ENCODE data around the gene CCSAP. TPM values are rescaled to one million over a fixed set of nuclear protein-coding genes. Genes with fewer than 3 reads are reported as not detected.

CCSAP gene
- total RNA-seq, 1 experiment from 2014 or later = 11.3 TPM

GRCh38 chr1:229385853-229386456 lies 43.1 kb upstream of the CCSAP start:
- CTCF ChIA-PET = interaction anchor here (1.0 to 1.2 kb wide), 3 partner anchors 15 to 633 kb away, joined by 3 to 4 read pairs (median 3); no protein-coding TSS in a partner anchor
- Mint-ChIP-seq H3K4me3 (ENCODE audit: unreplicated experiment) (no peak overlapping the region), H3K9me3 (ENCODE audit: unreplicated experiment) (peaks cover 7% of the 10 kb centered on the region), H3K4me1 (ENCODE audit: insufficient read depth, unreplicated experiment) (peaks cover 14% of the 10 kb centered on the region), H3K27ac (ENCODE audit: low read depth, unreplicated experiment) (no peak overlapping the region), H3K27me3 (ENCODE audit: insufficient read depth, unreplicated experiment) (no peaks in the 10 kb centered on the region), H3K36me3 (ENCODE audit: insufficient read depth, unreplicated experiment) (no peaks in the 10 kb centered on the region)
- BruUV-seq (replicated peaks) = no TSS peak
- POLR2A ChIA-PET = interaction anchor here (0.6 to 1.0 kb wide), 2 partner anchors 14 to 15 kb away, joined by 3 to 4 read pairs; no protein-coding TSS in a partner anchor
- DNase-seq (ENCODE audit: unreplicated experiment) = no peak
- intact Hi-C loops (cut with micrococcal nuclease) = no loop called here
- no peak for TF ChIP-seq CTCF (IDR thresholded peaks at IDR 0.05; ENCODE audit: unreplicated experiment)

DNA sequence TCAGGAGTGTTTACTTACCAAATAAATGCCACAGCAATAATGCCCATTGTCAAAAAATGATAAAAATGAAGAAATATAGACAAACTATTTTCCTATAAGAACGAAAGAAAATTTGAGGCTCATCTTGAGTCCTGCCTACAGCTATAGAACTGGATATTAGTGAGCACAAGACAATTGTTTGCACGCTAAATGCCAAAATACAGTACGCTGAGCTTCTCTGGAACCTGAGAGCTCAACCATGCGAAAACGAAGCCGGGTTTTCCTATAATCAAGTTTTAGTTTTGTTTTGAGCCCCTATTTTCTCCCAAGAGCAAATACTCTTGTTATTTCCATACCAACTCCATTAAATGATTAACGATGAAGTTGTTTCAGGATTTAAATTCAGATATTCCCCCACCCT lies 42.0 kb upstream of the CCSAP start:
- ChIA-PET CTCF (interaction anchor here (0.8 kb wide), 1 partner anchor 68 kb away, joined by 3 read pairs; no protein-coding TSS in a partner anchor), POLR2A (interaction anchor here (0.8 to 1.0 kb wide), 2 partner anchors 15 to 115 kb away, joined by 4 read pairs; partner anchors contain the start of gene RAB4A)
- H3K4me1 Mint-ChIP-seq (ENCODE audit: insufficient read depth, unreplicated experiment) = peaks cover 13% of the 10 kb centered on the region
- no peaks in the 10 kb centered on the region for H3K9me3 Mint-ChIP-seq (ENCODE audit: unreplicated experiment)
- H3K27me3 Mint-ChIP-seq (ENCODE audit: insufficient read depth, unreplicated experiment) = no peaks in the 10 kb centered on the region
- no peak for DNase-seq (ENCODE audit: unreplicated experiment)
- no peak overlapping the region for H3K4me3 Mint-ChIP-seq (ENCODE audit: unreplicated experiment)
- no peak overlapping the region for H3K27ac Mint-ChIP-seq (ENCODE audit: low read depth, unreplicated experiment)
- TF ChIP-seq CTCF (IDR thresholded peaks at IDR 0.05; ENCODE audit: unreplicated experiment) = no peak
- no TSS peak for BruUV-seq (replicated peaks)
- no peaks in the 10 kb centered on the region for H3K36me3 Mint-ChIP-seq (ENCODE audit: insufficient read depth, unreplicated experiment)
- intact Hi-C loops (cut with micrococcal nuclease) = no loop called here

DNA sequence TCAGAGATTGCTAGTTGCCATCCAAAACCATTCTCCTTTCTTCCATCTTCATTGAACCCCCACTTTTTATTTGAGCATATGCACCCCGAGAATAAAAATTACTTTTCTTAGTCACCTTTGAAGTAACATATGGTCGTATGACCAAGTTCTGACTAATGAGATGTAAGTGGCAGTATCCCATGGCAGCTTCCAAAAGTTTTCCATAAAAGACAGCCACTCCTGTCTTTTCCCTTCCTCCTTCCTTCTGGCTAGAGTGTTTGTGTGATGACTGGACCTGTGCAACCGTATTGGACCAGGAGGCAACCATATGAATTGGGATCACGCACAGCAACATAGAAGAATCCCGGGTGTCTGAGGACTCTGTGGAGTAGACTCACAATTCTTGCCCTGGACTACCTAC lies 41.1 kb upstream of the CCSAP start:
- intact Hi-C loops (cut with micrococcal nuclease) = no loop called here
- no peak for TF ChIP-seq CTCF (IDR thresholded peaks at IDR 0.05; ENCODE audit: unreplicated experiment)
- Mint-ChIP-seq H3K4me1 (ENCODE audit: insufficient read depth, unreplicated experiment) (peaks cover 4% of the 10 kb centered on the region), H3K4me3 (ENCODE audit: unreplicated experiment) (no peak overlapping the region), H3K9me3 (ENCODE audit: unreplicated experiment) (no peaks in the 10 kb centered on the region), H3K36me3 (ENCODE audit: insufficient read depth, unreplicated experiment) (no peaks in the 10 kb centered on the region), H3K27ac (ENCODE audit: low read depth, unreplicated experiment) (no peak overlapping the region), H3K27me3 (ENCODE audit: insufficient read depth, unreplicated experiment) (no peaks in the 10 kb centered on the region)
- BruUV-seq (replicated peaks) = no TSS peak
- POLR2A ChIA-PET = interaction anchor here (0.5 to 0.8 kb wide), 2 partner anchors 114 to 495 kb away, joined by 3 to 4 read pairs; partner anchors contain the start of gene RAB4A
- CTCF ChIA-PET = no interaction called here
- DNase-seq (ENCODE audit: unreplicated experiment) = no peak

GRCh38 chr1:229383188-229383587 lies 40.3 kb upstream of the CCSAP start:
- Mint-ChIP-seq H3K4me1 (ENCODE audit: insufficient read depth, unreplicated experiment) (no peaks in the 10 kb centered on the region), H3K27ac (ENCODE audit: low read depth, unreplicated experiment) (no peak overlapping the region), H3K9me3 (ENCODE audit: unreplicated experiment) (no peaks in the 10 kb centered on the region), H3K27me3 (ENCODE audit: insufficient read depth, unreplicated experiment) (no peaks in the 10 kb centered on the region), H3K36me3 (ENCODE audit: insufficient read depth, unreplicated experiment) (no peaks in the 10 kb centered on the region), H3K4me3 (ENCODE audit: unreplicated experiment) (no peak overlapping the region)
- DNase-seq (ENCODE audit: unreplicated experiment) = no peak
- BruUV-seq (replicated peaks) = no TSS peak
- intact Hi-C loops (cut with micrococcal nuclease) = no loop called here
- CTCF ChIA-PET = interaction anchor here (1.1 kb wide), 1 partner anchor 17 kb away, joined by 3 read pairs; no protein-coding TSS in a partner anchor
- no peak for TF ChIP-seq CTCF (IDR thresholded peaks at IDR 0.05; ENCODE audit: unreplicated experiment)
- POLR2A ChIA-PET = interaction anchor here (0.7 to 1.5 kb wide), 2 partner anchors 40 to 64 kb away, joined by 3 to 4 read pairs; partner anchors contain the start of gene CCSAP

Data from MCF 10A (cell line).